Hematopoietic multipotent progenitor cell treated with erythropoietin and hydrocortisone succinate and interleukin-3 and kit ligand, for 6 days (in vitro differentiated cells): ENCODE data around the gene TGFBR3L.
A peak's percentile ranks its signal among the peaks of the same experiment; 100 is the strongest.

Experiments used
- DNase-seq: peaks from one replicate; pipeline ENCODE4 v3.0.0-alpha.2; 2015

The TGFBR3L gene

DNA sequence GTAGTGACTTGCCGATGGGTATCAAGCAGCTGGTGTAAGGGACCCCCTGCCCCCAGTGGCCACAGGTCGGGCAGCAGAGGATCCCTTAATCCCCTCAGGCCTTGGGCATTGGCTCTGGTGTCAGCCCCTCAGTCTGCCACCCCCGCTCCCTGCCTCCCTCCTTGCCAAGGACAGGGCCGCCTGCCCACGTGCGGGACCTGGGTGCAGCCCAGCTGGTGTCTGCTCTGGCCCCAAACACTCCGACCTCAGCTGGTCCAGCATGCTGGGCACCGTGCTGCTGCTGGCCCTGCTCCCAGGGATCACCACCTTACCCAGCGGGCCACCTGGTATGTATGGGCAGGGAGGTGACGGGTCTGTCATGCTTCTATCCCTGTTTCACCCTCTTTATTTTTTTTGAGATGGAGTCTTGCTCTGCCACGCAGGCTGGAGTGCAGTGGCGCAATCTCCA lies at the start of gene TGFBR3L:
Gene TGFBR3L (plus strand): TSS at position 233 of the 448 bp plus-strand sequence.
- DNase-seq = no peak

GRCh38 chr19:7865262-7865911 lies 49.2 kb upstream of the TGFBR3L start:
- peak; percentile 35 for DNase-seq

GRCh38 chr19:7866399-7867091 lies 48.1 kb upstream of the TGFBR3L start:
- no peak for DNase-seq

DNA sequence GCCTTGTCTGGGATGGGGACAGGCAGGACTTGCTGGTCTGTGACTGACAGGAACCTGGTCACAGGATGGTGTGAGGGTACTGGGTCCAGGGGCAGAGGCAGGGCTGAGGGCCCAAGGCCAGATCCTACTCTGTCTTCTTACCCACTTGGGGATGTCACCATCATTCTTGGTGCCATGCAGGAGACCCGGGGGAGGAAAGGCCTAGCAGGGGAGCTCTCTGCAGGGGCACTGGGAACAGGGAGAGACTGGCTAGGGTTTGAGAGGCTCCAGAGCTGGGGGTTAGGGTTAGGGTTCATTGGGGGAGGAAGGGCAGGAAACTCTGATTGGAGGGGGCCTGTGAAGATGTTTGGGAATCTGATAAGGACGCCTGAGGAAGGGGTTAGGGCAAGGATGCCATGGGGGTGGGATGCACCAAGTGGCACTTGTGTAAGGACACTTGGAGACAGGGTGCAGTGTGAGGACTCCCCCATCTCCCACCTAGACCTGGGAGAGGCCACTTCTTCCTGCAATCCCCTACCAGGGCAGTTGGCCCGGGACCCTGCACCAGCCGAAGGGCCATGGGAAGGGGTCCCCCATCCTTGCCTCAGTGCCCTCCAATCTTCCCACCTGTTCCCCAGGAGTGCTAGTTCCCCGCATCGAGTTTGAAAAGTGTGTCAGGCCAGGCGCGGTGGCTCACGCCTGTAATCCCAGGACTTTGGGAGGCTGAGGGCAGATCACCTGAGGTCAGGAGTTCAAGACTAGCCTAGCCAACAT lies 47.4 kb upstream of the TGFBR3L start:
- no peak for DNase-seq

DNA sequence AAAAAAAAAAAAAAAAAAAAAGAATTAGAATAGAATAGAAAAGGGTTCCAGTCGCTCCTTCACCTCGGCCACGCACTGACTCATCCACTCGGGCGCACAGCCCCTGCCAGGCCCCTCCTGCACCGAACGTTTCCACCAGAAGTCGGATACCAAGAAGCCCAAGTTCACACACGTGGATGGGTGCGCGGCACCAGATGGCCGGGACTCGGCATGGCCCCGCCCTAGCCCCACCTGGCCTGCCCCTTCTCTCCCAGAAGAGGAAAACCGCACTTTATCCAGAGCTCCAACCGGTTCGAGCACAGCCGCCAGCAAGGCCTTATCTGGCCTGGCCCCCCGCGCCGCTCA lies 46.3 kb upstream of the TGFBR3L start:
- DNase-seq = no peak

- peak; percentile 93 for DNase-seq
Observed at GRCh38 chr19:7868671-7869452, 45.8 kb upstream of the TGFBR3L start.

DNA sequence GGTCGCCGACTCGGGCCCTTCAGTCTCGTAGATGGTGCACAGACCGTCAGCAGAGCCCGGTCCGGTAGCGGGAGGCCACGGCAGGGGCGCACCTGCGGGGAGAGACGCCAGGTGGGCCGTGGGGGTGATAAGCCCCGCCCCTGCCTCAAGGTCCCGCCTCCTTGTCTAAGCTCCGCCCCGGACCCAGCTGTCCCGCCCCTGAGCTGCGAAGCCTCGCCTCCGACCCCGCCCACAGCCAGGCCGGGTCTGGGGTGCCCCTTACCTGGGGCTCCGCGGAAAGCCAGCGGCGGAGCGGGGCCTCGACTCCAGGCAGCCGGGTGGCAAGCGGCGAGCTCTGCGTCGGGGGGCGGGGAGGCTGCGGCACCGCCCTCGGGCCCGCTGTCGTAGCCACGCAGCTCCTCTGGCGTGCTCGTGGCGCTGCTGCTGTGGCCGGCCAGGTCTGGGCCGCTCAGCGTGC lies 45.1 kb upstream of the TGFBR3L start:
- DNase-seq = peak; percentile 76

GRCh38 chr19:7869910-7870511 lies 44.6 kb upstream of the TGFBR3L start:
- DNase-seq = peak; percentile 84

- peak; percentile 93 for DNase-seq
Observed at GRCh38 chr19:7870571-7871436, 43.8 kb upstream of the TGFBR3L start.

GRCh38 chr19:7871437-7872305 lies 43.0 kb upstream of the TGFBR3L start:
- peak; percentile 95 for DNase-seq

DNA sequence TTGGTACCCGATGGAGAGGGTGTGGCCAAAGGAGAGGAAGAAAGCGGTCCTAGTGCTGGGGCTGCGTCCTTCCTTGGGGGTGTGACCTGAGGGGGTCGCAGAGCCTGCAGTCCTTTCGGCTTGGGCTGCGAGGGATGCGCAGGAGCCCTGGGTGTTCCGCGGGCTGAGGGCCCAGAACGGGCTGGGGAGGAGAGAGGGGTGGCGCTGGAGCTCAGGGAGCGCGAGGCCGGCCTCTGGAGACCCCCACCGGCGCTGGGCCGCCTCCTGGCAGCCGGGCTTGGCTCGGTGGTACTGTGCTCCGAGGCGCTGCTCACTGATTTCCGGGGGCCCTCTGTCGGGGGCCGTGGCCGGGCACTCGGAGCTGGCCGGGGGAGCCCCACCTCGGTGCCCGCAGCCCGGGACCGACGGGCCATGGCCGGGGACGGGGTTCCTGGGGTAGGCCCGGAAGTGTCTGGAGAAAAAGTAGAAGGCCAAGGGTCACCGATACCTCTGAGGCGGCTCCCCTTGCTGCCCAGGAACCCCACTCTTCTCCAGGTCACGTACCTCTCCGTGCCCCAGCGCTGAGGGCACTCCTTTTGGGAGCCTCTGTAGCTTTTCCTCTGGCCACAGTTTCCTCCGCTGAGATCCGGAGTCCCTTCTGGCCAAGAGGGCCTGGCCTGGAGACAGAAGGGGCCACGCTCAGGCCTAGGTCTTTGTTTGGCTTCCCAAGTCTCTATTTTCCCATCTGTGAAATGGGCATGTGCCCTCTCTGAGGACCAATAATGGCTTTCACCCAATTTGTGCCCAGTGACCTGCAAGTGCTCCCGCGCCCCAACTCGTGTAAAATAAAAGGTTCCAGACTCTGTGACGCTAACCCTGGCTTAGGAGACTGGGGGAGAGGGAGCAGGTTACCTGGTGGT lies 42.1 kb upstream of the TGFBR3L start:
- DNase-seq = no peak

GRCh38 chr19:7873304-7874075 lies 41.1 kb upstream of the TGFBR3L start:
- DNase-seq = no peak

DNA sequence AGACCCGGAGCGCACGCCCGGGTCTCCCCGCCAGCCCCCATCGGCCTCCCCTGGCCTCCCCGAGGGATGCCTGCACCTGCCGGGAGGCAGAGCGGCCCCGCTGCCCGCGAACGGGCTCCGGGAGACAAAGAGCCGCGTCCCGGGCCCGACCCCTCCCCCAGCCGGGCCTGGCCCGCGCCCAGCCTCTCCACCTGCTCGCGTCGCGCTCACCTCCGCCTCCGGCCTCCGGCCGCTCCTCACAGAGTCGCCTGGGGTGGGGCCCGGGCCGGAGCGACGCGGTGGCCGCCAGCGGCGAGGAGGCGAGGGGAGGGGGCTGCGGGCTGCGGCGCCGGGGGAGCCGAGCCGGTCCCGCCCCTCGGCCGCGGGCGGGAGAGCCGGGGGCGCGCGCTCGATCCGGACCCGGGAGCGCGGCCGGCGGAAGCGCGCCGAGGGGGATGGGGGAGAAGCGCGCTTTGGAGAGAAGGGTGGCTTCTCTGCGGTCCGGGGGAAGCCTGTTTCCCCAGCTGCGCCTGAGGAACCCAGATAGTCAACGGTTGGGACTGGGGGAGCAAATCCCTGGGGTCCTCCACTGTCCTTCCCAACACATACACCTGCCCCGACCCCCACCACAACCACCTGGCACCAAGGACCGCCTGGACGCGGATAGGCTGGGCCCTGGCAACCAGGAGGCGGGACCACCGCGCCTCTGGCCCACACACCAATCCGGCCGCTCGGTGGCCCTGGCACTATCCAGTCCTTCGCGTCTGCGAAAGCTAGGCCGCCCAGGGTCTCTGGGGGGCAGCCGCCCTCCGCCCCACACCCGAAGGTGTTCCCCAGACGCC lies 40.3 kb upstream of the TGFBR3L start, which contains the start of gene PRR36:
Gene PRR36 (minus strand): TSS at position 315 of the 821 bp plus-strand sequence. CDS start 701 bp downstream, outside the sequence.
- peak; percentile 47 for DNase-seq

DNA sequence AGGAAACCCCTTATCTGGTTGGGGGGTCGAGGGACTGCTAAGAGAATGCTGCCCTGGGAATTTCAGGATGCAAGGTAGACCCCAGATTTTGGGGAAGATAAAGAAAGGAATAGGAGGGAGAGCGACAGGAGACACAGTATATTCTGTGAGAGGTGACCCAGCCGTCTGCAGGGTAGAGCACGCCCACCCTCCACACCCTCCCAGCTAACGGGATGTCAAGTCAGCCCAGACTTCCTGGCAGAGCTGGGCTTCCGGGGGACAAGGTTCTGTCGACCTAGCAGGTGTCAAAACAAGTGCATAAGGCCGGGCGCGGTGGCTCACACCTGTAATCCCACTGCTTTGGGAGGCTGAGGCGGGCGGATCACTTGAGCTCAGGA lies 39.7 kb upstream of the TGFBR3L start:
- no peak for DNase-seq

GRCh38 chr19:7877249-7877836 lies 37.3 kb upstream of the TGFBR3L start:
- no peak for DNase-seq

DNA sequence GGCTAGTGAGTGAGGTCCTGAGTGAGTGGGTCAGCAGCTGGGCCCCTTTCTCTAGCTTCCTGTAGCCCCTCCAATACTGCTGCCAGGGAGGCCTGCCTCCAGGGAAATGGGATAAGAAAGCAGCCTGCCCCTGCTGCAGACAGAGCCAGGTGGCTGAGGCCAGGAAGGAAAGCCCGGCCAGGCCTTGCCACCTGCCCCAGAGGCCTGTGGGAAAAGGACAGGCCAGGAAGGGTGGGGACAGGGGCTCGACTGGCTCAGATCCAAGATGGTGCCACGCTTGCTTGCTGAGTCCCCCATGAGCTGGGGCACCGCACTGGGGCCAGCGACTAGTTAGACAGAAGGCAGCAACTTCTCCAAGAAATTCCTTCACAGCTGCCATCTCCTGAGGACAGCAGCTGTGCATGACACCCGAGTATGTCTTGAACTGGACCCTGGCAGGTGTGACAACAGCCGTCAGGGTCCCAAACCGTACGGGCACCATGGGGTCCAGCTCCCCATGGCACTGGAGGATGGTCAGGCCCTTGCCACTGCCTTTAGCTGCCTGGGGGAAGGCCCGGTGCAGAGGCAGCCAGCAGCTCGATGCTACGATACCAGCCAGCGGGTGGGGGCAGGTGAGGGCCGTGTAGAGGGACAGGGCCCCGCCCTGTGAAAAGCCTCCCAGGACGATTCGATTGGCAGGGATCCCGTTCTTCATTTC lies 35.4 kb upstream of the TGFBR3L start:
- no peak for DNase-seq

GRCh38 chr19:7879836-7880235 lies 34.8 kb upstream of the TGFBR3L start:
- no peak for DNase-seq
